ENCODE measurements around the gene RCAN3. TPM values are rescaled to one million over a fixed set of nuclear protein-coding genes. Genes with fewer than 3 reads are reported as not detected.

The RCAN3 gene
- total and polyA plus RNA-seq, 2 of the 13 experiments (the other 11 are each of a cell fraction or from before 2014, with no cell fraction given), result 12.2 to 13.3 TPM

- TF ChIP-seq ZNF580 (CRISPR knock-in tag; IDR thresholded peaks at IDR 0.05; ENCODE audit: borderline replicate concordance, low read depth) (peak; percentile 59; the same call in 1 of the 2 replicates), RORA (CRISPR knock-in tag; IDR thresholded peaks at IDR 0.05) (no peak), ZNF556 (CRISPR knock-in tag; IDR thresholded peaks at IDR 0.05; ENCODE audit: borderline replicate concordance) (peak; percentile 88; the same call in 1 of the 2 replicates), MZF1 (CRISPR knock-in tag; IDR thresholded peaks at IDR 0.05; ENCODE audit: borderline replicate concordance) (no peak), UBTF (CRISPR knock-in tag; IDR thresholded peaks at IDR 0.05) (peak; percentile 60), ZNF567 (CRISPR knock-in tag; IDR thresholded peaks at IDR 0.05; ENCODE audit: borderline replicate concordance) (peak; percentile 86), ZNF17 (CRISPR knock-in tag; IDR thresholded peaks at IDR 0.05) (no peak), ZNF121 (CRISPR knock-in tag; IDR thresholded peaks at IDR 0.05) (peak; percentile 93), ZSCAN29 (CRISPR knock-in tag; conservative IDR thresholded peaks at IDR 0.05) (no peak), ZNF639 (CRISPR knock-in tag; conservative IDR thresholded peaks at IDR 0.05) (no peak; the same call in 1 of the 2 replicates), SOX5 (CRISPR knock-in tag; IDR thresholded peaks at IDR 0.05; ENCODE audit: borderline replicate concordance) (peak; percentile 74), ZNF776 (CRISPR knock-in tag; IDR thresholded peaks at IDR 0.05) (peak; percentile 47; the same call in 1 of the 2 replicates), RAD51 (IDR thresholded peaks at IDR 0.05; ENCODE audit: borderline replicate concordance) (no peak), PRPF4 (IDR thresholded peaks at IDR 0.05; ENCODE audit: low read depth, low read length, poor library complexity, severe bottlenecking) (no peak), MAX (IDR thresholded peaks at IDR 0.05) (peak; percentile 72), ZMYM3 (CRISPR knock-in tag; IDR thresholded peaks at IDR 0.05) (no peak; the same call in none of the 2 replicates), SMC3 (IDR thresholded peaks at IDR 0.05; ENCODE audit: low read length) (peak; percentile 55), ZNF207 (IDR thresholded peaks at IDR 0.05; ENCODE audit: borderline replicate concordance) (no peak), HNF4A (CRISPR knock-in tag; IDR thresholded peaks at IDR 0.05) (peak; percentile 96), ZNF891 (CRISPR knock-in tag; IDR thresholded peaks at IDR 0.05) (0 out of 2 replicates have a peak, but pooled peaks have one; percentile 55), FOXK2 (IDR thresholded peaks at IDR 0.05) (no peak), MATR3 (CRISPR knock-in tag; IDR thresholded peaks at IDR 0.05) (no peak), ZSCAN25 (CRISPR knock-in tag; IDR thresholded peaks at IDR 0.05) (peak; percentile 78; the same call in 1 of the 2 replicates), ZNF20 (CRISPR knock-in tag; IDR thresholded peaks at IDR 0.05) (no peak), CEBPG (CRISPR knock-in tag; IDR thresholded peaks at IDR 0.05) (peak; percentile 38; the same call in 1 of the 2 replicates), RBM22 (optimal IDR thresholded peaks at IDR 0.05; ENCODE audit: low read length) (no peak)
Observed at GRCh38 chr1:24567792-24568388, 65.3 kb downstream of the RCAN3 start (continued).

Measured in HepG2 (cell line).